Neural cell (in vitro differentiated cells): ENCODE data around the gene PWWP2B. TPM values are rescaled to one million over a fixed set of nuclear protein-coding genes. Genes with fewer than 3 reads are reported as not detected.

ENCODE experiments used
- H2AFZ ChIP-seq: fragments of 200-600, 300-800 bp; sonication (generic), shearing (Covaris generic); 2 replicates; pipeline ENCODE4 v1.6.0; 2014; ENCODE audit warnings: low read depth, mild to moderate bottlenecking, antibody characterized with exemption, low read length, moderate library complexity
- H3F3A ChIP-seq: fragments of 200-600 bp; shearing (Covaris generic); 2 replicates; pipeline ENCODE4 v1.6.1; 2016; ENCODE audit warnings: mild to moderate bottlenecking, moderate library complexity, mixed read lengths, antibody characterized with exemption, low read length; ENCODE audit not compliant: insufficient read depth, poor library complexity, severe bottlenecking
- H3K27ac ChIP-seq: fragments of 200-600, 300-800 bp; sonication (generic), shearing (Covaris generic); 2 replicates; pipeline ENCODE4 v1.5.1; 2014; ENCODE audit warnings: mild to moderate bottlenecking, low read length, moderate library complexity
- H3K27me3 ChIP-seq: fragments of 300-800, 200-600 bp; sonication (generic), shearing (Covaris generic); 2 replicates; pipeline ENCODE4 v1.6.0; 2014; ENCODE audit warnings: mild to moderate bottlenecking, low read depth, low read length, moderate library complexity; ENCODE audit not compliant: insufficient read depth
- H3K36me3 ChIP-seq: fragments of 300-800, 200-600 bp; sonication (generic), shearing (Covaris generic); 2 replicates; pipeline ENCODE4 v1.5.1; 2014; ENCODE audit warnings: mild to moderate bottlenecking, antibody characterized with exemption, low read length, moderate library complexity; ENCODE audit not compliant: insufficient read depth
- H3K4me2 ChIP-seq: fragments of 300-800, 200-600 bp; sonication (generic), shearing (Covaris generic); 2 replicates; pipeline ENCODE4 v1.6.0; 2014; ENCODE audit warnings: mild to moderate bottlenecking, low read length
- H3K4me3 ChIP-seq: fragments of 300-800, 200-600 bp; sonication (generic), shearing (Covaris generic); 2 replicates; pipeline ENCODE4 v1.5.1; 2014; ENCODE audit warnings: mild to moderate bottlenecking, low read length, moderate library complexity
- H3K79me2 ChIP-seq: fragments of 200-600 bp; shearing (Covaris generic); replicated peaks from 2 replicates; pipeline ENCODE4 v1.6.0; 2014; ENCODE audit warnings: mild to moderate bottlenecking, low read length, moderate library complexity; ENCODE audit not compliant: insufficient read depth
- H3K9ac ChIP-seq: fragments of 300-800, 200-600 bp; sonication (generic), shearing (Covaris generic); 2 replicates; pipeline ENCODE4 v1.6.1; 2016; ENCODE audit warnings: mild to moderate bottlenecking, low read length, mixed read lengths
- H3K9me2 ChIP-seq: fragments of 200-600 bp; shearing (Covaris generic); 2 replicates; pipeline ENCODE4 v1.6.1; 2016; ENCODE audit warnings: mild to moderate bottlenecking, low read length, mixed read lengths; ENCODE audit not compliant: insufficient read depth
- H3K9me3 ChIP-seq: fragments of 200-600, 300-800 bp; sonication (generic), shearing (Covaris generic); 2 replicates; pipeline ENCODE4 v1.6.1; 2016; ENCODE audit warnings: mild to moderate bottlenecking, mixed run types, low read length, moderate library complexity, mixed read lengths
- H4K20me1 ChIP-seq: fragments of 200-600 bp; shearing (Covaris generic); 2 replicates; pipeline ENCODE4 v1.6.1; 2016; ENCODE audit warnings: mild to moderate bottlenecking, mixed run types; ENCODE audit not compliant: insufficient read depth
- CTCF ChIP-seq: fragments of 450-650 bp; IDR thresholded peaks from 2 replicates; pipeline ENCODE4 v1.5.1; 2014; ENCODE audit warnings: antibody characterized with exemption, mild to moderate bottlenecking, moderate library complexity; ENCODE audit not compliant: poor library complexity, severe bottlenecking
- EP300 ChIP-seq: fragments of 450-650 bp; conservative IDR thresholded peaks from 2 replicates; pipeline ENCODE4 v1.6.1; 2014; ENCODE audit warnings: antibody characterized with exemption, mild to moderate bottlenecking, moderate library complexity; ENCODE audit not compliant: poor library complexity, severe bottlenecking
- EZH2 ChIP-seq: fragments of 200-600, 300-800 bp; shearing (Covaris generic), sonication (generic); IDR thresholded peaks from 2 replicates; pipeline ENCODE4 v1.6.1; 2014; ENCODE audit warnings: antibody characterized with exemption, low read length, borderline replicate concordance, mild to moderate bottlenecking; ENCODE audit not compliant: insufficient read depth, poor library complexity, severe bottlenecking
- MXI1 ChIP-seq: fragments of 450-650 bp; conservative IDR thresholded peaks from 2 replicates; pipeline ENCODE4 v1.6.1; 2014; ENCODE audit warnings: antibody characterized with exemption, mild to moderate bottlenecking; ENCODE audit not compliant: poor library complexity, severe bottlenecking
- POLR2AphosphoS5 ChIP-seq: IDR thresholded peaks from 2 replicates; pipeline ENCODE4 v1.6.1; 2012
- RAD21 ChIP-seq: fragments of 450-650 bp; conservative IDR thresholded peaks from 2 replicates; pipeline ENCODE4 v1.6.1; 2014; ENCODE audit warnings: antibody characterized with exemption, mild to moderate bottlenecking, moderate library complexity
- REST ChIP-seq: IDR thresholded peaks from 2 replicates; pipeline ENCODE4 v1.6.1; 2012; ENCODE audit warnings: borderline replicate concordance
- SMC3 ChIP-seq: fragments of 450-650 bp; conservative IDR thresholded peaks from 2 replicates; pipeline ENCODE4 v1.6.1; 2014; ENCODE audit warnings: antibody characterized with exemption, mild to moderate bottlenecking, moderate library complexity; ENCODE audit not compliant: poor library complexity
- TAF1 ChIP-seq: IDR thresholded peaks from 2 replicates; pipeline ENCODE4 v1.6.1; 2012; ENCODE audit warnings: low read depth
- polyA plus RNA-seq: library from polyadenylated mRNA; depleted of rRNA; stranded (reverse); fragments of >200 nt; gene quantifications from 2 replicates; pipeline ENCODE4 v1.2.3, GENCODE V29; 2014

Gene PWWP2B
- polyA plus RNA-seq, 1 donor from 2014 or later, result 13.0 TPM

- TF ChIP-seq EP300, result no peak
- no peak for TF ChIP-seq EZH2
- H3K4me3 ChIP-seq, result no peak overlapping the region
- H3K36me3 ChIP-seq, result no peaks in the 10 kb centered on the region
- peaks cover 6% of the 10 kb centered on the region for H3K79me2 ChIP-seq
- no peaks in the 10 kb centered on the region for H3K9me3 ChIP-seq
- H3K4me2 ChIP-seq, result no peak overlapping the region
- no peaks in the 10 kb centered on the region for H4K20me1 ChIP-seq
- H3F3A ChIP-seq, result no peaks in the 10 kb centered on the region
- H3K27ac ChIP-seq, result no peak overlapping the region
- H3K27me3 ChIP-seq, result no peaks in the 10 kb centered on the region
- no peaks in the 10 kb centered on the region for H3K9me2 ChIP-seq
- H3K9ac ChIP-seq, result no peak overlapping the region
- no peak overlapping the region for H2AFZ ChIP-seq
These were observed 4.6 kb downstream of the PWWP2B start for GRCh38 chr10:132401401-132402118.

- no peak for TF ChIP-seq SMC3
- TF ChIP-seq POLR2AphosphoS5, result no peak
- no peak for TF ChIP-seq RAD21
- TF ChIP-seq REST, result no peak
- no peak for TF ChIP-seq TAF1
- no peak for TF ChIP-seq EP300
- no peak for TF ChIP-seq EZH2
- TF ChIP-seq CTCF, result no peak
- TF ChIP-seq MXI1, result no peak
- Histone ChIP-seq H3K27me3 (no peaks in the 10 kb centered on the region), H3K27ac (no peak overlapping the region), H3K9me2 (no peaks in the 10 kb centered on the region), H4K20me1 (no peaks in the 10 kb centered on the region), H3K9me3 (no peaks in the 10 kb centered on the region), H3K36me3 (no peaks in the 10 kb centered on the region), H3K4me3 (no peak overlapping the region), H3F3A (no peaks in the 10 kb centered on the region), H3K9ac (no peak overlapping the region), H3K79me2 (peaks cover 6% of the 10 kb centered on the region), H3K4me2 (no peak overlapping the region), H2AFZ (no peak overlapping the region)
These were observed 5.8 kb downstream of the PWWP2B start for GRCh38 chr10:132402781-132403241.
